ENCODE measurements around the gene FANK1.
"Not testable (repeated sequence)": the region's sequence is repeated elsewhere in the genome, so short reads cannot be mapped to it uniquely, and the experiment has no call there.

GRCh38 chr10:125913277-125913676, 16.9 kb downstream of the FANK1 start:
- TF ChIP-seq CTCF (IDR thresholded peaks at IDR 0.05 in 8 of 11, conservative IDR thresholded peaks at IDR 0.05 in 3 of 11); POLR2A (IDR thresholded peaks at IDR 0.05): not testable (repeated sequence)

All from spleen (tissue), 7 donors.